NCI-H524 (cell line): ENCODE data around the gene RPL22.
A peak's percentile ranks its signal among the peaks of the same experiment; 100 is the strongest.
"Not testable (repeated sequence)": the region's sequence is repeated elsewhere in the genome, so short reads cannot be mapped to it uniquely, and the experiment has no call there.

ENCODE experiments used
- DNase-seq, 2 experiments: peaks; one replicate each; lab custom pipeline; 2025; lab: John Stamatoyannopoulos, UW

RPL22 gene

DNA sequence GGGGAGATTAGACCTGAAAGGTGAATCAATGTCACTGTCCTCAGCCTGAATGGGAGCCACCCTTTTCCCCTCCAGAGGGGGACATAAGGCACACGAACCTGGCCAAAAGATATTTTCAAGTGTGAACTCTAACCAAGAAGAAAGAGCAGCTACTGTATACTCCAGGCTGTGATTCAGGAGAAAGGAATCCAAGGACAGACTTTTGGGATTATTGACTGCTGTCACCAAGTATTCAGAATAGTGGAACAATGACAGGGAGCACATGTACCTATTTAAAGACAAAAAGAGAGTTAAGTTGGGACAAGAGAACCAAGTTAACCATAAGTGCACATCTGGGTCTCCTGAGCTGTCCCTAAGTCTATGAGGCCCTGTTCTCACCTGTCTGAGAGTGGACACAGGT, 34.0 kb upstream of the RPL22 start:
- DNase-seq: no peak

GRCh38 chr1:6225651-6226050, 26.3 kb upstream of the RPL22 start:
- no peak for DNase-seq

DNA sequence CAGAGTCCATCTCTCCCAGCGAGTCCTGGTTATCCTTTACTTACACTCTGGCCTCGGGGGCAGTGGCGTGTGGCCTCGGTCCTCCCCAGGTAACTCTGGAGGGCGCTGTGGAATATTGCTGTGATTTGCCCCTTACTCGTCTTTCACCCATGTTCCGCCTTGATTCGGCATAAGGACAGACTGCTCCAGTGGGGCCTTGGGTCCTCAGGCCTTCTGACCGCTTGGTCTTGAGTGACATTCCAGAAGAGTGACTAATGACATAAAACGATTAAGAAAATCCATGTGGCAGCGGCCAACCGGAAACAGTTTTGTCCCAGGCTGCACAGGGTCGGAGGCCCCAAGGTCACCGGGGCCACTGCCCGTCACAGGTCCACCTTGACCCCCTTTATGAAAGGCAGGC, 25.3 kb upstream of the RPL22 start:
- DNase-seq: no peak

GRCh38 chr1:6223617-6224016, 24.2 kb upstream of the RPL22 start:
- DNase-seq: no peak

DNA sequence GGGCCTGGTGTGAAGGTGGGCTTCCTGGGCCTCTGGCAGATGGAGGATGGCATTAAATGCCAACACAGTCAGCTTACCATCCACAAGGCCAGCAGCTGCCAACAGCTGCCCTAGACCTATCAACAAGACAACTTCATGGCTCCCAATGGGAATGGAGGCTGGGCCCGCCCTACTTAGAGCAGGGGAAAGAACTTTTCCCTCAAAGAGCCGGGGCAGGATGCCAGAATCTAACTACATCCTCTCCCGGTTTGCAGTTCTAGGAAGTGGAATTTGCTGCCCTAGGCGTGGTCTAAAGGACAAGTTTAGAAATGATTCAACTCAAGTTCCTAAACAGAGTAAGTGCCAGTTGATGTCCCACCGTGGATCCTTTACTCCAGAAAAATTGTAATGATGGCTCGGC, 23.2 kb upstream of the RPL22 start:
- DNase-seq: no peak

DNA sequence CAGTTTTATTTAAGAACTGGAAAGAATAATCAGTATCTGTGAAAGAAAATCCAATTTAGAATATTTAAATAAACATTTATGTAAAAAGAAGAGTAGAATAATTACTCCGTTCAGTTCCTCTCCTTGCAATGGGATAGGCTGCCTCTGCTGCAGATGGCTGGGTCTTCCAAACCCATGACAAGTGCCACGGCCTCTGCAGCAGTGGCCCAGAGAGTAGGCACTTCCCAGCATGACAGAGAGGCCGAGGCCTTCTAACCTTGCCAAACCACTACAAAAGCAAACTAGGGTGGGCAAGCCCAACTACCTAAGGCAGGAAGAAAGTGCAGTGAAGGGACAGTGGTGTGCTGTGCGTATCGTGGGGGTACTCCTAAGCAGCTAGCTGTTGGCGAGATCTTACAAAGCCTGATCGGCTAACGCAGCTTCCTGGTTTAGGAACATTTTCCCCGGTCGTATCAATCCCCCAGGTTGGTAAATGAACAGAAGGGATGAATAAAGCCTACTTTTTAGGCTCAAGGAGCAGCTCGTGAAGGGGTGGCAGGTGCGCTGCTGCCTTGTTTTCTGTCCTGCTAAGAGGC, 21.9 kb upstream of the RPL22 start:
- DNase-seq: no peak

DNA sequence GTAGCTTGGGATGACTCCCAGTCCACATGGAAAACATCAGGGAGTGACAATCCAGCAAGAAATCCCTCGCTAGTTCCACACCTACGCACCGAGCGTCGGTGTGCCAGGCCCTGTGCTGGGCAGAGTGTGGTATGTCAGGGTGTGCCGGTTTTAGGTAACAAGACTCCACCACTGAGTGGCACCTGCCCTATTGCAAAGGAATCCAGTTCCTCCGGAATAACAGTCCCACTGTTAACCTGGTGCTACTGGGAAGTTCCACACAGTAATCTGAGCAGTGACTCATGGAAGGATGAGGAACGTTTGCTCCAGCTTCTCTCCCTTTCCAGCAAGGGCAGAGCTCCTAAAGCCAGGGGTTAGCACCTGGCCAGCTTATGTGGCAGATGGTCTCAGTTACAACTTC, 20.8 kb upstream of the RPL22 start:
- DNase-seq: peak in 1 of 2 experiments; percentile 38

DNA sequence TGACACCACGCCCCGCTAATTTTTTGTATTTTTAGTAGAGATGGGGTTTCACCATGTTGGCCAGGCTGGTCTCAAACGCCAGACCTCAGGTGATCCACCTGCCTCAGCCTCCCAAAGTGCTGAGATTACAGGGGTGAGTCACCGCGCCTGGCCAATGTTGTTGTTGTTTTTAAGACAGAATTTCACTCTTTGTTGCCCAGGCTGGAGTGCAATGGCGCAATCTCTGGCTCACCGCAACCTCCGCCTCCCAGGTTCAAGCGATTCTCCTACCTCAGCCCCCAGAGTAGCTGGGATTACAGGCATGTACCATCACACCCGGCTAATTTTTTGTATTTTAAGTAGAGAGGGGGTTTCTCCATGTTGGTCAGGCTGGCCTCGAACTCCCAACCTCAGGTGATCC, 20.2 kb upstream of the RPL22 start:
- DNase-seq: not testable (repeated sequence)

DNA sequence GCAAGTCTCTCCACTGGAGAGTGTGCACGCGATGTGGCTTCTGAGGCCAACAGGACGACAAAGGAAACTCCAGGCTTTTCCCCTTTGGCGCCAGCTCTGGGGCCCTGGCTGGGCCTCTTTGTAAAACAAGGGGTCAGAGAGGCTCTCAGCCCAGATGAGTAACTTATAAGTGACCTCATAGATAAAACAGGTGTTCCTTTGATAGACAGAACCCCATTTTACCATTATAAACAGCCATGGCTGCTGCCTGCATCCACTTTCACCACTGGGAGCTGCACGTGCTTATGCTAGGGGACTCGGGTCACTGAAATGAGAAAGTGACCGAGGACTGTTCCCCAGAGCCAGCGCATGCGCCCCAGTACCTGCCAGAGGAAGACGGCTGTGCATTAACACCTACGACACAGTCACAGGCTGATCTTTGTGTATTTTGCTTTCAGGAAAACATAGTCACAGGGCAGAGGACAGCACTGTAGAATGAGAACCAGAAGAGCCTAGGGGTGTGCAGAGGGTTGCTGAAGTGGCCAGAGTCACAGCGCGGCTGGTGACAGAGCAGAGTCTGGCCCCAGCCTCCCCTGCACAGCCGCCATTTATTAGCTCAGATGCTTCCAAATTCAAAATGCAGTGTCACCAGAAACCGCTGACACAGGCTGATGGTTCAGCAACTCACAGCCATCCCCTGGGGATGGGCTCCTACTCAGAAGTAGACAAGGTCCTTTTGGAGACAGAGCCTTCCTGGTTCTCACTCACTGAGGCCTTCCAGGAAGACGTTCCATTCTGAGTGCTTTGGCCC, 19.2 kb upstream of the RPL22 start:
- DNase-seq: no peak

- DNase-seq: no peak
Observed at GRCh38 chr1:6212193-6212959, 13.0 kb upstream of the RPL22 start.

- DNase-seq: no peak
Observed at GRCh38 chr1:6211731-6212130, 12.3 kb upstream of the RPL22 start.

GRCh38 chr1:6210591-6211355, 11.4 kb upstream of the RPL22 start:
- no peak for DNase-seq

DNA sequence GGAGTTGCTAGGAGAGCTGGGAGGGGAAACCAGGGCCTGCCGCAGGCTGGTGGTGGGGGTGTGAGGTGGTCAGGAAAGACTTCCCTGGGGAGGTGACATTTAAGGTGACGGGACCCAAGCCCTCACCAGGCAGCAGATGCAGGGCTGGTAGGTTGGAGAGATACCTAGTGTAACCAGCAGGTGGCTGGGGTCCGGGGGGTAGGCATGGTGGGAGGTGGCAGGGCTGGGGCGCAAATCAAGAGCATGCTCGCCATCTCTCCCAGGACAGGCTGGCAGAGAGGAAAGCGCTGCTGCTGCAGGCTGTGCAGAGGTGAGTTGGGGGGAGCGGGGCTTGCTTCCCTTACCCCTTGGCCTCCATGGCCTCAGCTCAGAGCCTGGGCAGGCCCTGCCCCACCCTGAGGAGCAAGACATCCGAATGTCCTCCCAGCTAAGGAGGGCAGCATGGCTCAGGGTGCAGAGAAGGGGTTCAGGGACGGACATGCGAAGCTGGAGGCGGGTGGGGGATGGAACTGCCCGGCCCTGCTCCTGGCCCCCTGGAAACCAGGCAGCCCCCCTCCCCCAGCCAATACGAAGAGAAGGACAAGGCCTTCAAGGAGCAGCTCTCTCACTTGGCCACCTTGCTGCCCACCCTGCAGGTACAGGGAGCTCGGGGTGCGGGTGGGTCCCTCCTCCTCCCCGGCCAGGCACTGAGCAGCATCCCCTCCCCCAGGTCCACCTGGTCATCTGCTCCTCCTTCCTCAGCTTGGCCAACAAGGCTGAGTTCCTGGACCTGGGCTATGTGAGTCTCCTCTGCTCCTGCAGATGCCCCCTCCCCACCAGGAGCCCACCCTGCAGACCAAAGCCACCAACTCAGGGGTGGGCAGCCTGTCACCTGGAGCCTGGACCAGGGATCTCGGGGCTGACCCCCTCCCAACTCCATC, 10.5 kb upstream of the RPL22 start:
- no peak for DNase-seq

GRCh38 chr1:6208723-6209660, 9.6 kb upstream of the RPL22 start:
- no peak for DNase-seq

DNA sequence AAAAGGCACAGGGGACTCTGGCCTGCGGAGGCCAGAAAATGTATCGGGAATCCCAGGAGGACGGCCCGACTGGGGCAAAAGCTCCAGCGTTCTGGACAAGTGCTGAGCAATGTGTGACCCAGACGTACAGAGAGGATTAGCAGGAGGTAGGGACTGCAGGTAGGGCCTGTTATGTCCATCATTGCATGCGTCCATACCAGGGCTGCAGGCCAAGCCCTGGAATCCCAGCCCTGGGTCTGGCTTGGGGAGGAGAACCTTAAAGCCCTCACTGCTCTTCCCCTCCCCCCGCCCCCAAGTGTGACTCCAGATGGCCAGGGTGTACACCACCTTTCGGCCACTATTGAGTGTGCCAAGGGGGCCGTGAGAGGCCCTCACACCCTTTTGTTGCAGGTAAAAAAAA, 8.5 kb upstream of the RPL22 start:
- DNase-seq: no peak

DNA sequence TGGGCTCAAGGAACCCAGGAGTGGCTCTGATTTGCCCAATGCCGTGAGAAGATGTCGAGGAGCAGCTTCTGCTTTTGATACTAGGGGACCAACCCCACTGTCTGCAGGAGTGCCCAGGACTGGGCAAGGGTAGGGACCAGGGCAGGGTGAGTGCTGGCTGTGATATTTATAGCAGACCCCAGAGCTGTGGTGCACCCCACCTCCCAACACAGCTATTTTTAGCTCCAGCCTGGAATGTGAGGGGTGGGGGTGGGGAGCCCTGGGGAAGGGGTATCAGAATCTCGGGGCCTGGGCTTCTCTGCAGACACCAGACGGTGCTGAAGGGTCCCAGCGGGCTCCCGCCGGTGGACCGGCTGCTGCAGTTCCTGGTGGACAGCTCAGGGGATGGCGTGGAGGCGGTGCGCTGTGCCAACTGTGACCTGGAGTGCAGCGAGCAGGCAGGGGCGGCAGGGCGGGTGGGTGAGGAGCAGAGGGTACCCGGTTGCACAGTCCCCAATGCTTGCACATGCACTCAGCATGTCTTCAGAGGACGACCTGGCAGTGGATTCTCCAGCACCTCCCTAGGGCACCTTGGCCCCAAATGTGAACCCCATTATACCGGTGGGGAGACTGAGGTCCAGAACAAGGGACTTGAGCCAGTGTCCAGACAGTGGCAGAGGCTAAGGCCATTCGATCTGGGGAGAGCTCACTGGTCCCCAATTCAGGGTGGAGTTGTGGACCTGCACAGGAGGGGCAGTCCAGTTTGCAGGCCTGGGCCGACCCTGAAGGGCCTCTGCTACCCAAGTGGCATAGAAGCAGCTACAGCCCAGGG, 7.9 kb upstream of the RPL22 start:
- DNase-seq: no peak

DNA sequence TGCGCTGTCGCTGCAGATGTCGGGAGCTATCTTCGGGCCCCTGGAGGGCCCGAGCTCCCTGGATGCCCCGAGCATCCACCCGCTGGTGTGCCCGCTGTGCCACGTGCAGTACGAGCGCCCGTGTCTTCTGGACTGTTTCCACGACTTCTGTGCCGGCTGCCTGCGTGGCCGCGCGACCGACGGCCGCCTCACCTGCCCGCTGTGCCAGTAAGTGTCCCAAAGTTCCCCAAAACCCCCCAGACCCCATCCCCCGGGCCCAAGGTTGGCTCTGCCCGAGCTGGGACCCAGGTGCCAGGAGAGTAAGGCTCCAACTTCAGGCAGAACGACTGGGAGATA, 7.1 kb upstream of the RPL22 start:
- DNase-seq: no peak

GRCh38 chr1:6205849-6206519, 6.6 kb upstream of the RPL22 start, which contains the start of gene RNF207:
TSS of gene RNF207 (plus strand) at chr1:6206119. CDS start at chr1:6206536, 417 bp downstream.
- peak in 1 of 2 experiments; percentile 60 for DNase-seq

DNA sequence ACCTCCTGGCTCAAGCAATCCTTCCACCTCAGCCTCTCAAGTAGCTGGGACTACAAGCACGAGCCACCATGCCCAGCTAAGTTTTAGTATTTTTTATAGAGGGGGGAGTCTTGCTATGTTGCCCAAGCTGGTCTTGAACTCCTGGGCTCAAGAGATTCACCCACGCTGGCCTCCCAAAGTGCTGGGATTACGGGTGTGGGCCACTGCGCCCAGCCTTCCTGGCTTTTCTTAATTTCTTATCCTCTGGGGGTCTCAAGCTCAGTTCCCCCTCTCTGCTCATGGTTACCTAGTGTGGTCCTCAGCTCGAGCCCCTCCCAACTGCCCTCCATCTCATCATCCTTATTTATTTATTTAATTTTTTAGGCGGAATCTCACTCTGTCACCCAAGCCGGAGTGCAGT, 2.9 kb upstream of the RPL22 start:
- no peak for DNase-seq
